Trophoblast cell (in vitro differentiated cells and primary cell): ENCODE measurements around the gene NLRX1.
A peak's percentile ranks its signal among the peaks of the same experiment; 100 is the strongest.
"Not testable (repeated sequence)": the region's sequence is repeated elsewhere in the genome, so short reads cannot be mapped to it uniquely, and the experiment has no call there.

ENCODE experiments used
- DNase-seq, 2 donors: peaks; one replicate each; pipeline ENCODE4 v3.0.0-alpha.2; 2016
- H2AFZ ChIP-seq: 2 replicates; pipeline ENCODE4 v1.6.1; 2013; ENCODE audit warnings: low read length, moderate library complexity, mild to moderate bottlenecking; ENCODE audit not compliant: insufficient read depth, poor library complexity
- H2AK5ac ChIP-seq: 2 replicates; pipeline ENCODE4 v1.6.1; 2013; ENCODE audit warnings: mild to moderate bottlenecking, low read length
- H2BK120ac ChIP-seq: 2 replicates; pipeline ENCODE4 v1.6.1; 2013; ENCODE audit warnings: low read length, mild to moderate bottlenecking, moderate library complexity; ENCODE audit not compliant: insufficient read depth, poor library complexity
- H2BK12ac ChIP-seq: 2 replicates; pipeline ENCODE4 v1.6.1; 2013; ENCODE audit warnings: mild to moderate bottlenecking, low read length, moderate library complexity
- H2BK5ac ChIP-seq: 2 replicates; pipeline ENCODE4 v1.6.1; 2013; ENCODE audit warnings: low read length, low read depth, moderate library complexity, mild to moderate bottlenecking; ENCODE audit not compliant: poor library complexity
- H3K14ac ChIP-seq: 2 replicates; pipeline ENCODE4 v1.6.1; 2013; ENCODE audit warnings: mild to moderate bottlenecking, low read length
- H3K18ac ChIP-seq: 2 replicates; pipeline ENCODE4 v1.6.1; 2013; ENCODE audit warnings: mild to moderate bottlenecking, low read length
- H3K23ac ChIP-seq: 2 replicates; pipeline ENCODE4 v1.6.1; 2013; ENCODE audit warnings: low read length
- H3K27ac ChIP-seq: 2 replicates; pipeline ENCODE4 v1.5.1; 2013; ENCODE audit warnings: low read depth, mild to moderate bottlenecking, inconsistent platforms, low read length, moderate library complexity
- H3K27me3 ChIP-seq: 2 replicates; pipeline ENCODE4 v1.6.1; 2013; ENCODE audit warnings: inconsistent platforms, mild to moderate bottlenecking, low read length, moderate library complexity; ENCODE audit not compliant: insufficient read depth
- H3K36me3 ChIP-seq, 2 experiments: 1 replicate in 1 of 2; 2 replicates in 1 of 2; pipeline ENCODE4 v1.6.1; 2013; ENCODE audit warnings: low read length in 2 of 2, mild to moderate bottlenecking in 2 of 2, moderate library complexity in 1 of 2; ENCODE audit not compliant: insufficient read depth in 2 of 2, control insufficient read depth in 1 of 2
- H3K4ac ChIP-seq: 2 replicates; pipeline ENCODE4 v1.6.1; 2013; ENCODE audit warnings: low read depth, mild to moderate bottlenecking, low read length, moderate library complexity
- H3K4me1 ChIP-seq, 2 experiments: 1 replicate in 1 of 2; 2 replicates in 1 of 2; pipeline ENCODE4 v1.6.1; 2013; ENCODE audit warnings: low read length in 2 of 2, mild to moderate bottlenecking in 2 of 2, moderate library complexity in 1 of 2; ENCODE audit not compliant: insufficient read depth in 2 of 2, control insufficient read depth in 1 of 2
- H3K4me2 ChIP-seq: 2 replicates; pipeline ENCODE4 v1.6.1; 2013; ENCODE audit warnings: inconsistent platforms, mild to moderate bottlenecking, low read length, moderate library complexity
- H3K4me3 ChIP-seq: 2 replicates; pipeline ENCODE4 v1.5.1; 2013; ENCODE audit warnings: mild to moderate bottlenecking, low read depth, low read length, inconsistent platforms
- H3K79me1 ChIP-seq: one replicate; pipeline ENCODE4 v1.6.1; 2013; ENCODE audit warnings: low read length
- H3K79me2 ChIP-seq: 2 replicates; pipeline ENCODE4 v1.6.1; 2013; ENCODE audit warnings: low read length, mild to moderate bottlenecking; ENCODE audit not compliant: control insufficient read depth, insufficient read depth, poor library complexity
- H3K9ac ChIP-seq: 2 replicates; pipeline ENCODE4 v1.6.1; 2013; ENCODE audit warnings: mild to moderate bottlenecking, low read length
- H3K9me3 ChIP-seq: 2 replicates; pipeline ENCODE4 v1.6.1; 2013; ENCODE audit warnings: low read depth, mild to moderate bottlenecking, control low read depth, inconsistent platforms, low read length; ENCODE audit not compliant: insufficient read depth
- H4K12ac ChIP-seq: 2 replicates; pipeline ENCODE4 v1.6.1; 2013; ENCODE audit warnings: low read depth, mild to moderate bottlenecking, low read length, moderate library complexity
- H4K8ac ChIP-seq: 2 replicates; pipeline ENCODE4 v1.6.1; 2013; ENCODE audit warnings: low read depth, mild to moderate bottlenecking, low read length, moderate library complexity
- H4K91ac ChIP-seq: one replicate; pipeline ENCODE4 v1.6.1; 2013; ENCODE audit warnings: low read depth, mild to moderate bottlenecking, low read length, moderate library complexity
- WGBS: extraction: QIAGEN DNeasy Blood & Tissue Kit; methylation state at CpG from one replicate; pipeline ENCODE4 v1.1.7; 2013; ENCODE audit warnings: missing lambda C conversion rate; ENCODE audit not compliant: insufficient read length, insufficient coverage; ENCODE audit errors: extremely low coverage; 5-methylcytosine and 5-hydroxymethylcytosine counted together

NLRX1 gene

GRCh38 chr11:119196833-119197483 is 28.4 kb downstream of the NLRX1 start:
- no peak overlapping the region for H3K4ac ChIP-seq
- peak; percentile 73 to 95 for DNase-seq
- no peak overlapping the region for H2BK12ac ChIP-seq
- no peak overlapping the region for H3K4me3 ChIP-seq
- no peak overlapping the region for H3K18ac ChIP-seq
- WGBS = no CpG with 5 or more reads among the region's 5 CpGs
- H3K23ac ChIP-seq = no peak overlapping the region
- H4K8ac ChIP-seq = no peak overlapping the region
- no peak overlapping the region for H3K4me2 ChIP-seq
- no peak overlapping the region for H3K14ac ChIP-seq
- H2AK5ac ChIP-seq = no peak overlapping the region
- H3K79me2 ChIP-seq = no peaks in the 10 kb centered on the region
- no peaks in the 10 kb centered on the region for H3K79me1 ChIP-seq
- H2BK5ac ChIP-seq = no peak overlapping the region
- no peak overlapping the region for H4K91ac ChIP-seq
- no peak overlapping the region for H3K9ac ChIP-seq
- no peak overlapping the region for H4K12ac ChIP-seq
- H3K27me3 ChIP-seq = no peaks in the 10 kb centered on the region
- no peak overlapping the region for H2BK120ac ChIP-seq
- no peak overlapping the region for H3K27ac ChIP-seq
- peaks cover 3 to 4% of the 10 kb centered on the region in 2 experiments for H3K4me1 ChIP-seq
- H2AFZ ChIP-seq = no peak overlapping the region
- no peaks in the 10 kb centered on the region for H3K36me3 ChIP-seq
- peaks cover 1% of the 10 kb centered on the region for H3K9me3 ChIP-seq

- H2BK5ac ChIP-seq = no peak overlapping the region
- no peaks in the 10 kb centered on the region for H3K79me2 ChIP-seq
- no peak overlapping the region for H3K4me3 ChIP-seq
- H3K18ac ChIP-seq = no peak overlapping the region
- no peak overlapping the region for H3K4me2 ChIP-seq
- H3K36me3 ChIP-seq = no peaks in the 10 kb centered on the region
- no peak overlapping the region for H4K8ac ChIP-seq
- no peaks in the 10 kb centered on the region for H3K79me1 ChIP-seq
- no peak overlapping the region for H3K9ac ChIP-seq
- H2AFZ ChIP-seq = no peak overlapping the region
- no CpG with 5 or more reads among the region's 6 CpGs for WGBS
- H3K14ac ChIP-seq = no peak overlapping the region
- no peak overlapping the region for H3K4ac ChIP-seq
- H3K27ac ChIP-seq = no peak overlapping the region
- H3K27me3 ChIP-seq = no peaks in the 10 kb centered on the region
- H2BK12ac ChIP-seq = no peak overlapping the region
- no peak overlapping the region for H2AK5ac ChIP-seq
- H4K12ac ChIP-seq = no peak overlapping the region
- H3K4me1 ChIP-seq = peaks cover 3 to 4% of the 10 kb centered on the region in 2 experiments
- H3K23ac ChIP-seq = no peak overlapping the region
- no peak overlapping the region for H2BK120ac ChIP-seq
- no peak for DNase-seq
- H4K91ac ChIP-seq = no peak overlapping the region
- peaks cover 1% of the 10 kb centered on the region for H3K9me3 ChIP-seq
Measured at GRCh38 chr11:119198925-119199324, 30.4 kb downstream of the NLRX1 start.

DNA sequence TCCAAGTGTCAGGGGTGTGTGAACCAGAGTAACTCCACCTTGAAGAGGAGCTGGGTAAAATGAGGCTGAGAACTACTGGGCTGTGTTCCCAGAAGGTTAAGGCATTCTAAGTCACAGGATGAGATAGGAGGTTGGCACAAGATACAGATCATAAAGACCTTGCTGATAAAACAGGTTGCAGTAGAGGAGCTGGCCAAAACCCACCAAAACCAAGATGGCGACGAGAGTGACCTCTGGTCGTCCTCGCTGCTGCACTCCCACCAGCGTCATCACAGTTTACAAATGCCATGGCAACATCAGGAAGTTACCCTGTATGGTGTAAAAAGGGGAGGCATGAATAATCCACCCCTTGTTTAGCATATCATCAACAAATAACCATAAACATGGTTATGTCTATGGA is 32.7 kb downstream of the NLRX1 start:
- H3K4ac ChIP-seq, H3K79me2 ChIP-seq, H2BK120ac ChIP-seq, H2BK5ac ChIP-seq, H3K36me3 ChIP-seq, H2AFZ ChIP-seq, H3K14ac ChIP-seq, H4K91ac ChIP-seq, H4K12ac ChIP-seq, H3K4me2 ChIP-seq, H3K18ac ChIP-seq, H3K4me3 ChIP-seq, H3K27me3 ChIP-seq, H3K27ac ChIP-seq, H3K9ac ChIP-seq, H3K9me3 ChIP-seq, DNase-seq, H3K4me1 ChIP-seq, H3K23ac ChIP-seq, H2AK5ac ChIP-seq, H2BK12ac ChIP-seq, H4K8ac ChIP-seq, H3K79me1 ChIP-seq: not testable (repeated sequence)
- no CpG with 5 or more reads among the region's 5 CpGs for WGBS

DNA sequence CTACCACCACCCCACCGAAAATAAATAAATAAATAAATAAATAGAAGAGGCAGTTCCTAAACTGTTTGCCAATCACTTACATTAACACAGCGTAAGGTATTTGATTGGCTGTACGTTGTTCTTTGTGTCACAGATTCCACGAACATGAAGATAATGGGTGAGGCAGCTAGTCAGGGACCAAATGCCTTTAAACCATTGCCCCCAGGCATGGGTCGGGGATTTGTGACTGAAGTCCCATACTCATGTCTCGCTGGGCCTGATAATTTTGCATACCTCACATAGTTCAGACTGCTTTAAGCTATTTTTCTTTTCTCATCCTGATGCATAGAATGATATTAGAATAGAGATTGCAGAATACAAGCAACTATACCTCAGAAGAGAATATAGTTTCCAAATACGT is 34.0 kb downstream of the NLRX1 start:
- Histone ChIP-seq H3K27ac (no peak overlapping the region), H3K79me2 (peaks cover 9% of the 10 kb centered on the region), H3K79me1 (peaks cover 8% of the 10 kb centered on the region), H2AK5ac (no peak overlapping the region), H3K14ac (no peak overlapping the region), H3K23ac (no peak overlapping the region), H3K9me3 (no peaks in the 10 kb centered on the region), H4K91ac (no peak overlapping the region), H2BK12ac (no peak overlapping the region), H3K9ac (no peak overlapping the region), H3K27me3 (no peaks in the 10 kb centered on the region), H3K36me3 (no peaks in the 10 kb centered on the region), H2BK5ac (no peak overlapping the region), H3K4me3 (no peak overlapping the region), H2BK120ac (no peak overlapping the region), H2AFZ (no peak overlapping the region), H3K4ac (no peak overlapping the region), H4K8ac (no peak overlapping the region), H4K12ac (no peak overlapping the region), H3K18ac (no peak overlapping the region), H3K4me2 (no peak overlapping the region), H3K4me1 (peaks cover 3 to 4% of the 10 kb centered on the region in 2 experiments)
- no CpG with 5 or more reads among the region's 7 CpGs for WGBS
- peak; percentile 99 to 100 for DNase-seq
